ENCODE results near the gene DNAI2. TPM values are rescaled to one million over a fixed set of nuclear protein-coding genes. Genes with fewer than 3 reads are reported as not detected.

DNAI2 gene
- polyA plus RNA-seq, 1 of the 3 experiments (the other 2 are of a cell fraction), result not detected

- ChIA-PET CTCF (interaction anchor here (9.6 kb wide), 1 partner anchor 14 kb away, joined by 93 read pairs; no protein-coding TSS in a partner anchor), POLR2A (no interaction called here)
- TF ChIP-seq EP300 (IDR thresholded peaks at IDR 0.05; ENCODE audit: borderline replicate concordance in 1 of 2, low read depth in 1 of 2, low read length in 1 of 2), result no peak
- TF ChIP-seq PBX3 (IDR thresholded peaks at IDR 0.05), result no peak
- TF ChIP-seq GABPA (IDR thresholded peaks at IDR 0.05; ENCODE audit: low read depth), result no peak
- TF ChIP-seq GATA2 (CRISPR knock-in tag; IDR thresholded peaks at IDR 0.05), result no peak
- TF ChIP-seq TCF12 (IDR thresholded peaks at IDR 0.05), result no peak
- no peak for TF ChIP-seq POLR2AphosphoS5 (IDR thresholded peaks at IDR 0.05; ENCODE audit: low read depth, low read length)
- no peak for TF ChIP-seq SIN3A (IDR thresholded peaks at IDR 0.05; ENCODE audit: borderline replicate concordance, low read depth, low read length)
- TF ChIP-seq MXI1 (IDR thresholded peaks at IDR 0.05; ENCODE audit: low read depth, low read length), result no peak
- TF ChIP-seq RAD21 (IDR thresholded peaks at IDR 0.05; ENCODE audit: low read length), result no peak
- TF ChIP-seq MEF2A (IDR thresholded peaks at IDR 0.05; ENCODE audit: borderline replicate concordance, low read depth), result no peak
- no peak for TF ChIP-seq MAX (IDR thresholded peaks at IDR 0.05; ENCODE audit: low read depth)
- TF ChIP-seq YY1 (IDR thresholded peaks at IDR 0.05; ENCODE audit: low read depth), result no peak
- Histone ChIP-seq H3K9me2 (no peaks in the 10 kb centered on the region), H3K79me2 (ENCODE audit: insufficient read depth) (no peaks in the 10 kb centered on the region), H2AFZ (ENCODE audit: low read depth) (no peak overlapping the region), H3K27me3 (ENCODE audit: insufficient read depth) (no peaks in the 10 kb centered on the region), H3F3A (replicated peaks; ENCODE audit: insufficient read depth) (no peaks in the 10 kb centered on the region), H3K9me3 (no peaks in the 10 kb centered on the region), H3K27ac (ENCODE audit: low read depth in 2 of 2, low read length in 1 of 2) (no peak overlapping the region), H3K36me3 (replicated peaks in 1 of 2; ENCODE audit: control insufficient read depth in 1 of 2, insufficient read depth in 2 of 2, low read length in 1 of 2) (no peaks in the 10 kb centered on the region), H3K9ac (no peak overlapping the region), H3K4me3 (ENCODE audit: low read depth in 2 of 2, low read length in 1 of 2) (no peak overlapping the region), H4K20me1 (ENCODE audit: insufficient read depth) (no peaks in the 10 kb centered on the region), H3K4me2 (no peak overlapping the region), H3K4me1 (ENCODE audit: control insufficient read depth in 1 of 2, insufficient read depth in 2 of 2, low read depth in 1 of 2, low read length in 1 of 2) (no peaks in the 10 kb centered on the region)
- no peak for DNase-seq
- 56% methylated on average over 4 of the region's 4 CpGs for WGBS (ENCODE audit: low lambda C conversion rate)
Observed at GRCh38 chr17:74283371-74283673, 9.3 kb downstream of the DNAI2 start.

- Histone ChIP-seq H3K4me3 (ENCODE audit: low read depth in 2 of 2, low read length in 1 of 2) (no peak overlapping the region), H3K27ac (ENCODE audit: low read depth in 2 of 2, low read length in 1 of 2) (no peak overlapping the region), H3K36me3 (replicated peaks in 1 of 2; ENCODE audit: control insufficient read depth in 1 of 2, insufficient read depth in 2 of 2, low read length in 1 of 2) (no peaks in the 10 kb centered on the region), H3F3A (replicated peaks; ENCODE audit: insufficient read depth) (no peaks in the 10 kb centered on the region), H3K9ac (no peak overlapping the region), H4K20me1 (ENCODE audit: insufficient read depth) (no peaks in the 10 kb centered on the region), H3K27me3 (ENCODE audit: insufficient read depth) (no peaks in the 10 kb centered on the region), H3K4me2 (no peak overlapping the region), H3K9me3 (no peaks in the 10 kb centered on the region), H2AFZ (ENCODE audit: low read depth) (no peak overlapping the region), H3K79me2 (ENCODE audit: insufficient read depth) (no peaks in the 10 kb centered on the region), H3K9me2 (no peaks in the 10 kb centered on the region), H3K4me1 (ENCODE audit: control insufficient read depth in 1 of 2, insufficient read depth in 2 of 2, low read depth in 1 of 2, low read length in 1 of 2) (no peaks in the 10 kb centered on the region)
- DNase-seq, result no peak
- ChIA-PET POLR2A (interaction anchor here (0.6 kb wide), 1 partner anchor 27 kb away, joined by 3 read pairs; no protein-coding TSS in a partner anchor), CTCF (interaction anchor here (0.7 to 9.6 kb wide), 6 partner anchors 11 to 171 kb away, joined by 3 to 93 read pairs (median 4); no protein-coding TSS in a partner anchor)
- WGBS (ENCODE audit: low lambda C conversion rate), result 52% methylated on average over 14 of the region's 14 CpGs
- TF ChIP-seq PBX3 (IDR thresholded peaks at IDR 0.05) (no peak), GABPA (IDR thresholded peaks at IDR 0.05; ENCODE audit: low read depth) (no peak), TCF12 (IDR thresholded peaks at IDR 0.05) (no peak), MEF2A (IDR thresholded peaks at IDR 0.05; ENCODE audit: borderline replicate concordance, low read depth) (no peak), NRF1 (IDR thresholded peaks at IDR 0.05; ENCODE audit: low read depth, low read length) (no peak), TAF1 (IDR thresholded peaks at IDR 0.05; ENCODE audit: borderline replicate concordance, low read depth, low read length) (no peak), RXRA (IDR thresholded peaks at IDR 0.05; ENCODE audit: borderline replicate concordance, low read depth) (no peak), MXI1 (IDR thresholded peaks at IDR 0.05; ENCODE audit: low read depth, low read length) (no peak), GATA2 (CRISPR knock-in tag; IDR thresholded peaks at IDR 0.05) (no peak), ZBTB33 (IDR thresholded peaks at IDR 0.05; ENCODE audit: borderline replicate concordance, low read depth) (no peak), CTCF (IDR thresholded peaks at IDR 0.05) (no peak), SIN3A (IDR thresholded peaks at IDR 0.05; ENCODE audit: borderline replicate concordance, low read depth, low read length) (no peak), RCOR1 (IDR thresholded peaks at IDR 0.05; ENCODE audit: low read length) (no peak)
Observed at GRCh38 chr17:74287031-74287602, 13.1 kb downstream of the DNAI2 start.

Data from SK-N-SH (cell line).